GM12892 (cell line): Measurements from ENCODE around the gene NKX1-1.

Experiments
- POLR2A ChIP-seq: IDR thresholded peaks from 2 replicates; pipeline ENCODE4 v1.6.1; 2011; ENCODE audit warnings: low read depth, low read length, control low read depth
- POLR2AphosphoS5 ChIP-seq: IDR thresholded peaks from 2 replicates; pipeline ENCODE4 v1.6.1; 2011; ENCODE audit warnings: low read depth, low read length, control low read depth
- TAF1 ChIP-seq: IDR thresholded peaks from 2 replicates; pipeline ENCODE4 v1.6.1; 2011; ENCODE audit warnings: low read depth, mild to moderate bottlenecking, control low read depth, low read length, borderline replicate concordance

GRCh38 chr4:1446502-1447386 lies 40.5 kb upstream of the NKX1-1 start:
- TF ChIP-seq POLR2AphosphoS5 = no peak
- TF ChIP-seq TAF1 = no peak
- no peak for TF ChIP-seq POLR2A
